ENCODE data around the gene EXOC1. TPM values are rescaled to one million over a fixed set of nuclear protein-coding genes. Genes with fewer than 3 reads are reported as not detected.

EXOC1 gene
- total and polyA plus RNA-seq, 10 of the 15 experiments (the other 5 are each of a cell fraction or from before 2014, with no cell fraction given), result 11.8 to 36.6 (median 21.1) TPM

DNA sequence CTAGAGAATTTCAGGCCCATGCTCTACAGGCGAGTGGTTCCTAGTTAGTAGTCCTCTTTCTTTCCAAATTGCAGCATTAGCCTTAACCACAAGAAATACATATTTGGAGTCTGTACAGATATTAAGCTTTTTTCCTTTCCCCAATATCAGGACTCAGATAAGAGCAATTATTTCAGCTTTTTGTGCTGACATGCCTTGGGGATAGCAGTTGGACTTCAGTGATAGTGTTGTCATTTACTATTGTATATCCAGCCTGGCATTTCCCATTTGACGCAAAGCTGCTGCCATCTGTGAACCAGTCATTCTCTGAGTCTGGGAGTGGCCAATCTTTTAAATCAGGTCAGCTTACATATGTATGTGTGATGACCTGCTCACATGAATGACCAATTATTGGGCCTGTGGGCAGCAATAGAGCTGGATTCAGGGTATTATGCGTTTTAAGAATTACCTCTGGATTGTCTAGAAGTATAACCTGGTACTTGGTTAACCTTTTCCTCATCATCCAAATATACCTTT, 88.5 kb downstream of the EXOC1 start:
- H3K9ac ChIP-seq (ENCODE audit: control insufficient read depth, insufficient read depth, low read length), result no peak overlapping the region
- H3K9me3 ChIP-seq (replicated peaks; ENCODE audit: control insufficient read depth, insufficient read depth, low read length), result no peaks in the 10 kb centered on the region
- H4K20me1 ChIP-seq (ENCODE audit: control insufficient read depth, insufficient read depth), result no peaks in the 10 kb centered on the region
- 74% methylated on average over 3 of the region's 3 CpGs for WGBS (ENCODE audit: insufficient coverage, insufficient replicate concordance, low lambda C conversion rate, missing lambda C conversion rate)
- DNase-seq (ENCODE audit: low read depth, low spot score), result no peak
- no peak overlapping the region for H3K4me3 ChIP-seq
- no TSS peak for BruUV-seq (replicated peaks)
- H3K4me1 ChIP-seq (ENCODE audit: control insufficient read depth, insufficient read depth, low read length), result no peaks in the 10 kb centered on the region
- ChIA-PET CTCF (no interaction called here), POLR2A (no interaction called here), SMC1A (ENCODE audit: uncharacterized antibody, unreplicated experiment) (interaction anchor here (1.6 to 1.7 kb wide), 2 partner anchors 10 to 25 kb away, joined by 3 to 4 read pairs; no protein-coding TSS in a partner anchor), RAD21 (ENCODE audit: unreplicated experiment) (no interaction called here)
- no peak for ATAC-seq
- in situ Hi-C loops (cut with MboI), result loop anchor here (10.0 kb wide), 1 partner anchor 353 kb away; no protein-coding TSS in a partner anchor
- H3K79me2 ChIP-seq (ENCODE audit: control insufficient read depth, insufficient read depth, low read length), result peaks cover 3% of the 10 kb centered on the region; the same call in 1 of the 2 replicates
- no peak overlapping the region for H3K4me2 ChIP-seq (ENCODE audit: control insufficient read depth, insufficient read depth)
- H3K27me3 ChIP-seq (replicated peaks in 1 of 2; ENCODE audit: control insufficient read depth in 2 of 2, insufficient read depth in 2 of 2, low read length in 1 of 2), result no peaks in the 10 kb centered on the region
- H3K36me3 ChIP-seq (ENCODE audit: control insufficient read depth in 2 of 2, insufficient read depth in 2 of 2, low read length in 1 of 2), result no peaks in the 10 kb centered on the region
- no peak overlapping the region for H3K27ac ChIP-seq (ENCODE audit: control insufficient read depth, insufficient read depth)
- TF ChIP-seq NR2C1 (IDR thresholded peaks at IDR 0.05) (no peak), KAT2A (conservative IDR thresholded peaks at IDR 0.05; ENCODE audit: control insufficient read depth, low read depth, low read length) (no peak), RBBP5 (conservative IDR thresholded peaks at IDR 0.05) (no peak), IRF4 (IDR thresholded peaks at IDR 0.05; ENCODE audit: low read depth, low read length) (no peak)
- intact Hi-C loops (cut with micrococcal nuclease; ENCODE audit: unreplicated experiment), result no loop called here
- FAIRE-seq, result no peak
- no peak overlapping the region for H2AFZ ChIP-seq (ENCODE audit: control insufficient read depth, low read depth, low read length)

- H3K9ac ChIP-seq (ENCODE audit: control insufficient read depth, insufficient read depth, low read length), result peak overlapping the region; percentile 82
- FAIRE-seq (peak; percentile 69), DNase-seq (ENCODE audit: low read depth, low spot score) (peak; percentile 73), ATAC-seq (peak; percentile 42)
- CTCF ChIA-PET, result interaction anchor here (0.6 to 3.6 kb wide), 27 partner anchors 9 to 603 kb away, joined by 3 to 49 read pairs (median 5); partner anchors contain the start of genes AASDH and SRD5A3
- SMC1A ChIA-PET (ENCODE audit: uncharacterized antibody, unreplicated experiment), result interaction anchor here (0.6 to 3.1 kb wide), 26 partner anchors 9 to 489 kb away, joined by 3 to 21 read pairs (median 4); partner anchors contain the start of genes EXOC1, PAICS and PPAT
- RAD21 ChIA-PET (ENCODE audit: unreplicated experiment), result interaction anchor here (1.1 to 4.6 kb wide), 17 partner anchors 13 to 541 kb away, joined by 3 to 72 read pairs (median 6); partner anchors contain the start of genes AASDH and PPAT
- no peaks in the 10 kb centered on the region for H3K27me3 ChIP-seq (replicated peaks in 1 of 2; ENCODE audit: control insufficient read depth in 2 of 2, insufficient read depth in 2 of 2, low read length in 1 of 2)
- 0% methylated on average over 6 of the region's 6 CpGs for WGBS (ENCODE audit: insufficient coverage, insufficient replicate concordance, low lambda C conversion rate, missing lambda C conversion rate)
- no peaks in the 10 kb centered on the region for H3K9me3 ChIP-seq (replicated peaks; ENCODE audit: control insufficient read depth, insufficient read depth, low read length)
- POLR2A ChIA-PET, result interaction anchor here (0.9 to 1.5 kb wide), 7 partner anchors 26 to 490 kb away, joined by 3 to 4 read pairs (median 3); partner anchors contain the start of gene PPAT
- BruUV-seq (replicated peaks), result no TSS peak
- peak overlapping the region; percentile 76 for H3K4me3 ChIP-seq
- intact Hi-C loops (cut with micrococcal nuclease; ENCODE audit: unreplicated experiment) (loop anchor here (5.0 kb wide), 3 partner anchors 45 to 1030 kb away; partner anchors contain the start of genes AASDH, NOA1 and POLR2B), in situ Hi-C loops (cut with MboI) (loop anchor here (5.0 to 10.0 kb wide), 2 partner anchors 100 to 347 kb away; a partner anchor contains a TSS)
- peak overlapping the region; percentile 97 for H3K4me2 ChIP-seq (ENCODE audit: control insufficient read depth, insufficient read depth)
- H2AFZ ChIP-seq (ENCODE audit: control insufficient read depth, low read depth, low read length), result peak overlapping the region; percentile 91
- H4K20me1 ChIP-seq (ENCODE audit: control insufficient read depth, insufficient read depth), result no peaks in the 10 kb centered on the region
- H3K4me1 ChIP-seq (ENCODE audit: control insufficient read depth, insufficient read depth, low read length), result no peaks in the 10 kb centered on the region
- H3K36me3 ChIP-seq (ENCODE audit: control insufficient read depth in 2 of 2, insufficient read depth in 2 of 2, low read length in 1 of 2), result no peaks in the 10 kb centered on the region
- peak overlapping the region; percentile 95 for H3K27ac ChIP-seq (ENCODE audit: control insufficient read depth, insufficient read depth)
- H3K79me2 ChIP-seq (ENCODE audit: control insufficient read depth, insufficient read depth, low read length), result peaks cover 26% of the 10 kb centered on the region
- TF ChIP-seq POLR2AphosphoS5 (IDR thresholded peaks at IDR 0.05; ENCODE audit: low read length) (peak; percentile 91), LARP7 (IDR thresholded peaks at IDR 0.05) (no peak), EGR1 (IDR thresholded peaks at IDR 0.05; ENCODE audit: borderline replicate concordance in 1 of 2, low read depth in 2 of 2, low read length in 2 of 2) (no peak), IKZF2 (IDR thresholded peaks at IDR 0.05) (peak in 1 of 2 experiments; percentile 52; a peak in 2 of 4 replicates)
- TF ChIP-seq, protein P1, sequence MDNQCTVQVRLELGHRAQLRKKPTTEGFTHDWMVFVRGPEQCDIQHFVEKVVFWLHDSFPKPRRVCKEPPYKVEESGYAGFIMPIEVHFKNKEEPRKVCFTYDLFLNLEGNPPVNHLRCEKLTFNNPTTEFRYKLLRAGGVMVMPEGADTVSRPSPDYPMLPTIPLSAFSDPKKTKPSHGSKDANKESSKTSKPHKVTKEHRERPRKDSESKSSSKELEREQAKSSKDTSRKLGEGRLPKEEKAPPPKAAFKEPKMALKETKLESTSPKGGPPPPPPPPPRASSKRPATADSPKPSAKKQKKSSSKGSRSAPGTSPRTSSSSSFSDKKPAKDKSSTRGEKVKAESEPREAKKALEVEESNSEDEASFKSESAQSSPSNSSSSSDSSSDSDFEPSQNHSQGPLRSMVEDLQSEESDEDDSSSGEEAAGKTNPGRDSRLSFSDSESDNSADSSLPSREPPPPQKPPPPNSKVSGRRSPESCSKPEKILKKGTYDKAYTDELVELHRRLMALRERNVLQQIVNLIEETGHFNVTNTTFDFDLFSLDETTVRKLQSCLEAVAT (IDR thresholded peaks at IDR 0.05), result no peak
- TF ChIP-seq, protein P2, sequence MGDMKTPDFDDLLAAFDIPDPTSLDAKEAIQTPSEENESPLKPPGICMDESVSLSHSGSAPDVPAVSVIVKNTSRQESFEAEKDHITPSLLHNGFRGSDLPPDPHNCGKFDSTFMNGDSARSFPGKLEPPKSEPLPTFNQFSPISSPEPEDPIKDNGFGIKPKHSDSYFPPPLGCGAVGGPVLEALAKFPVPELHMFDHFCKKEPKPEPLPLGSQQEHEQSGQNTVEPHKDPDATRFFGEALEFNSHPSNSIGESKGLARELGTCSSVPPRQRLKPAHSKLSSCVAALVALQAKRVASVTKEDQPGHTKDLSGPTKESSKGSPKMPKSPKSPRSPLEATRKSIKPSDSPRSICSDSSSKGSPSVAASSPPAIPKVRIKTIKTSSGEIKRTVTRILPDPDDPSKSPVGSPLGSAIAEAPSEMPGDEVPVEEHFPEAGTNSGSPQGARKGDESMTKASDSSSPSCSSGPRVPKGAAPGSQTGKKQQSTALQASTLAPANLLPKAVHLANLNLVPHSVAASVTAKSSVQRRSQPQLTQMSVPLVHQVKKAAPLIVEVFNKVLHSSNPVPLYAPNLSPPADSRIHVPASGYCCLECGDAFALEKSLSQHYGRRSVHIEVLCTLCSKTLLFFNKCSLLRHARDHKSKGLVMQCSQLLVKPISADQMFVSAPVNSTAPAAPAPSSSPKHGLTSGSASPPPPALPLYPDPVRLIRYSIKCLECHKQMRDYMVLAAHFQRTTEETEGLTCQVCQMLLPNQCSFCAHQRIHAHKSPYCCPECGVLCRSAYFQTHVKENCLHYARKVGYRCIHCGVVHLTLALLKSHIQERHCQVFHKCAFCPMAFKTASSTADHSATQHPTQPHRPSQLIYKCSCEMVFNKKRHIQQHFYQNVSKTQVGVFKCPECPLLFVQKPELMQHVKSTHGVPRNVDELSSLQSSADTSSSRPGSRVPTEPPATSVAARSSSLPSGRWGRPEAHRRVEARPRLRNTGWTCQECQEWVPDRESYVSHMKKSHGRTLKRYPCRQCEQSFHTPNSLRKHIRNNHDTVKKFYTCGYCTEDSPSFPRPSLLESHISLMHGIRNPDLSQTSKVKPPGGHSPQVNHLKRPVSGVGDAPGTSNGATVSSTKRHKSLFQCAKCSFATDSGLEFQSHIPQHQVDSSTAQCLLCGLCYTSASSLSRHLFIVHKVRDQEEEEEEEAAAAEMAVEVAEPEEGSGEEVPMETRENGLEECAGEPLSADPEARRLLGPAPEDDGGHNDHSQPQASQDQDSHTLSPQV (IDR thresholded peaks at IDR 0.05), result no peak
These were observed 93.9 kb downstream of the EXOC1 start for GRCh38 chr4:55947254-55947882.

All from GM12878 (cell line).